ENCODE measurements around the gene GINS1.
"Not testable (repeated sequence)": the region's sequence is repeated elsewhere in the genome, so short reads cannot be mapped to it uniquely, and the experiment has no call there.

The GINS1 gene

DNA sequence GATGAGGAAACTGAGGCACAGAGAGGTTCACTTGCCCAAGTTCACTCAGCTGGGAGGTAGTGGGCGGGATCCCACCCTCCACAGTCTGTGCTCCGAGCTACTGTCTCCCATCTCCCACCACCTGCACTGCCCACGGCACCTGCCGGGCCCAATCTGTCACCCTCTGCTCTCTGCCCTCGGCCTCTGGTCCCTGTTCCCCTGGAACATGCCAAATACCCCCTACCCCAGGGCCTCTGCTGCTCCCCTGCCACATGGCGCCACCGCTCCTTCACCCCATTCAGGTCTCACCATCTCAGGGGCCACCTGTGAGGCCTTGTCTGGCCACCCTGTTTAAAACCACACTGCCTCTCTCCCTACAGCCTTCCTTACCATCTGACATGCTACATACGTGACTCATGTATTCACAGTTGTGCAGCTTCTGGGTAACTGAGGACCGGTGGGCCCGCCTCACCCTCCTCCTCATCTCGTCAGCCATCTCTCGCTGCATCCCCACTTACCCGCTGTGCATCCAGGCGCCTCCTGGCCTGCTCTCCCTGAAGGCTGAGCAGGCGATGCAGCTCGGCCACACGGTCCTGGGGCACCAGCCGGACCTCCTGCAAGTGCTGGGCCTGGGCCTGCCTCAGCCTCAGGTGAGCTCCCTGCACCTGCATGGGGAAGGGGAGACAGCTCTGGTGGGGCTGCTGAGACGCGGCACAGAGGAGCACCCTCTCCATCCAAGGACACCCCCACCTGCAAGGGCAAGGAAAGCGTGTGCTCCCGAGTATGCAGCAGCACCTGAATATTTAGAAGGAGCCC, 50.6 kb downstream of the GINS1 start:
- no peak for DNase-seq

DNA sequence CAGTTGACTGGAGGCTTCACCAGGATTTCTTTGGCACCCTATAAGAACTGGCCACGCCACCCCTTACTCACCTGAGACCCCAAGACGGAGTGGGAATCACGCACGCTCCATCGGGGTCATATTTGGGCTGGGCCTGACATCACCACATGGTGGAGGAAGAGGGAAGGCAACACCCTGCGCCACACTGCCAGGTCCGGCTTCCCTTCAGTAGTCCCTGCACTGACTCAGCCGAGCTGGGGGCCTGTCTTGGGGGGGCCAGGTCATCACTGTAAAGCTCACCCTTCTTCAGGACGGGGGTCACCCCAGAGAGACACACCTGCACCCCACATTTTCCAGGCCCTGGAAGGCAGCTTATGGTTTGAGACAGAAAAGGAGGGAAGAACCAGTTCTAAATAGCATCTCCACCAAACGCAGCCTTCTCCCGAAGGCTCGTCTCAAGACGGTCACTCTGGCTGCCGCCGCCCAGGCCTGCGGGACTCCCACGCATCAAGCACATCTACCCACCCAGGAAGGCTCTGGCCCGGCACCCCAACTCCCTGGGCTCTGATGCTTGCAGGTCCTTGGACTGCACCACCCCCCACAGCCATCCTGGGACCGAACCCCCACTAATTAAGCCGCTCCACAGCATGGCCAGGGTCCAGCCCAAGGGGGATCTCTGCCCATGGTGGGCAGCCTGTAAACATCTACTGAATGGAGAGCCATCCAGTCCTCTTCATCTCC, 51.8 kb downstream of the GINS1 start:
- no peak for DNase-seq

DNA sequence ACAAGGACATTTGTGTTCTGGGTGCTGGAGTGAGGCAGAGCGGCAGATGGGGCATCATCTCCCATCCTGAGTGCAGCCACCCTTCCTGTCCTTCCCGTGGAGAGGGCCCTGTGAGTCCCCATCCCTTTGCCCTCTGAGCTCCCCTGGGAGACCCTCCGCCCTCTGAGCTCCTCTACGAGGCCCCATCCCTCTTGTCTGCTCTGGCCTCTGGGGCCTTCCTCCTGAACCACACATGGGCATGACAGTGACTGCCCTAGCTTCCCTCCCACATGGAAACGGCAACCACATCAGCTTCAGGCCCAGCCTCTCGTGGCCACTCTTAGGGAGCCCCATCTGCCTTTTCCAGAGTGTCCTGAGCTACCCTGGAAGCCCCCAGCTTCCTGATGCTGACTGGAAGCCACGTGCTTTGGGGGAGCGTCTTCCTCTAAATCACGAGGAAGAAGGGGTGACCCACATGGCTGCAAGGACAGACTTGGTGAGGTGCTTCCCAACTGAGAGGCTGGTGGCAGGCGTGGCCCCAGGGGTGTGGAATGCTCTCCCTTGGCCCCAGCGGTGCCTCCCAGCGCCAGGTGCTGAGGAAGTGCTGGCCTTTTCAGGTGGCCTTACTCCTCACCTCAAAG, 52.6 kb downstream of the GINS1 start:
- no peak for DNase-seq

DNA sequence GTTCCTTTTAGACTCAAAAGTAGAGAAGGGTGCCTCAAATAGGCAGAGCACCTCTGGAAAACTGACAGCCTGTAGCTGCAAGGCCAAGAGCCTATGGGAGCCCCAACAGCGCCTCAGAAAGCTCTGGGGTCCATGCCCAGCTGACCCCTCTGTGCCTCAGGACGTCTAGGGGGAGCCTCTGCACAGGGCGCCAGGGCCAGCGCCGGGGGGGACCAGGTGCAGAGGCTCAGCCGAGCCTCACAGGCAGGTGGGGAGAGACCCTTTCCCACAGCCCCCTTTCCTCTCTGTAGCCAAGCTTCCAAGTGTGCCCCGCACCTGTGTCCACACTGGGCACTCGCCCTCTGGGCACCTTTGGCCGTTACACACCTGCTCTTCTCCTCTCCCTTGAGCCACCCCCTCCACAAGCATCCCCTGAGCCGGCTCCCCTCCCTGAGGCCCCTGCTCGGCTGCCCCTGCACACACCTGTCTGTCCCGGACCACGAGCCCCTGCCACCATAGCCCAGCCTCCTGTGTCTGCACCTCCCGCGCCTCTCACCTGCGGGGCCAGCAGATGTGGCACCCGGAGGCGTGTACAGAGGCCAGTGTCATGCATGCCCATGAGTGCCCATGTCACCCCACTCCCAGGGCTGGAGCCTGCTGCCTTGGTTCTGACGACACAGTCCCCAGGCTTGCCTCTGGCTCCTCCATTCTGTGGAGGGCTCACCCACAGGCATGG, 53.2 kb downstream of the GINS1 start:
- DNase-seq = no peak

DNA sequence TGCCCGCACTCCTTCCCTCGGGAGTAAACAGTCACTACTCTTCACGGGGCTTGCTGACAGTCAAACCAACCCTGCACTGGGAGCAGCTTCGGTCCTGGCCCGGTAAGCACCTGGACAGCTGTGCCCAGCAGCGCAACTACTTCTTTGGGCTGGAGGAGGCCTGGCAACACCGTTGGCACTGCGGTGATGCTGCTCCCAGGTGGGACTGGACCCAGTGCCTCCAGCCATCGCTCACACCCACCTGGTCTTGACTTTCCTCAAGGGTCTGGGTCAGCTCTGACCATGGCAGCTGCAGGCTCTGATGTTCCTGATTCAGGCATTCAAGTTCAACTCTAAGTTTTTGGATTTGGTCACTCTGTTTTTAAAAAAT, 53.8 kb downstream of the GINS1 start:
- no peak for DNase-seq

DNA sequence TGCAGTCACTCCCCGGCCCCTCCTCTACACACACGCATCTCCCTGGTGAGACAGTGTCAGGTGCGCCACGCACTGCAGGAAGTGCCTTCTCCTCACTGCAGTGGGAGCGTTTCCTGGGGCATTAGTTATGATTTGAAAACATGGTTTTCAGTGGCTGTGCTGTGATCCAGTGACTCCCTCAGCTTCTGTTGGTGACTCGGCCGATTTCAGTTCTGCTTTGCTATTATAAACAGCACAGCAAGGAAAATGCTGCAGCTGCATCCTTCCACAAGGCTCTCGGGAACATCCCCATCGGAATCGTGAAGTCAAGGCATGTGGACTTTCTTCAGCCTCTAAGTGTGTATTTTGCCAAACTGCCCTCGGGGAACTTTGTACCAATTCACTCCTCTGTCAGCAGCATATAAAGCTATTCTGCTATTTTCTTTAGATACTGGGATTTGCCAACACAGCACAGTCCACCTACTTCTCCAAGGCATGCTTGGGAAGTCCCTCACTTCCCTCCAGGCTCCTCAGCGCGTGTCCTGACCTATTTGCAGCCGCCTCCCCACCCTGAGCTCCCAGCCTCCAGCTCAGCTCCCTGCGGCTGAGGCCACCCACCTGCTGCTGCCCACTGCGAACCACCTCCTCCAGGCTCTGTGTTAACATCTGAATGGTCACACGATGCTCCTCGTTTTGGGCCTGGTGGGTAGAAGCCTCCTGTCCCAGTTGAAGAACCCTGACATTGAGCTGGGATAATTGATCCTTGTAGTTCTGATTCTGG, 54.5 kb downstream of the GINS1 start:
- DNase-seq = no peak

DNA sequence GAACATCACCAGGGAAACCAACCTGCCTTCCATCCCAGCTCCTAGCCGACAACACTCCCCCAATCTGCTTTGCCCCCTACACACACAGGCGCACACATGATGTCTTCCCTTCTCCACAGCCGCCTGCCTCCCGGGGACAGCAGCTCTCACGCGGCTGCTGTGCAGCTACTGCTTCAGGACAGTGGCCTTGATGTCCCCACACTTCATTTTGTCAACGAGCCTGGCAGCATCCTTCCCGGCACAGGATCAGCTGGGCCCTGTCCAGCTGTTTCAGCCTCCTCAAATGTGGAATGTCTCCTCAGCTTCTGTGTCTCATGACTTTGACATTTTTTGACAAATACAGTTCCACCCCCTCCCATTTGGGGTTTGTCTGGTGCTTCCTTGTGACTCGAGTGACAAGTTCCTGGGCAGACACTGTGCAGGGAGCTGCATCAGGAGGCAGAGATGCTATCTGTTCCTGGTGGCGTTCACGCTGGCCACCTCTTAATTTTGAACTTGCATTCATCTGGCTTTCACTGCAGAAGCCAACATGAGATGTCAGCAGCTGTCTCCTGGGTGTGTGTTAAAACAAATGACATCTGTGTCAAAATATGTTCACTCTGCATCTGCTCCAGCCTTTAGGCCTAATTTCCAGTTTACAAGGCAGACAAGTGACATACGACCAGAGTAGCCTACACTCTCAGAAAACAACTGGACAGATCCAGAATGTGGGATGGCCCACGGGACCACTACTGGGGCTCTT, 57.2 kb downstream of the GINS1 start:
- DNase-seq = no peak

DNA sequence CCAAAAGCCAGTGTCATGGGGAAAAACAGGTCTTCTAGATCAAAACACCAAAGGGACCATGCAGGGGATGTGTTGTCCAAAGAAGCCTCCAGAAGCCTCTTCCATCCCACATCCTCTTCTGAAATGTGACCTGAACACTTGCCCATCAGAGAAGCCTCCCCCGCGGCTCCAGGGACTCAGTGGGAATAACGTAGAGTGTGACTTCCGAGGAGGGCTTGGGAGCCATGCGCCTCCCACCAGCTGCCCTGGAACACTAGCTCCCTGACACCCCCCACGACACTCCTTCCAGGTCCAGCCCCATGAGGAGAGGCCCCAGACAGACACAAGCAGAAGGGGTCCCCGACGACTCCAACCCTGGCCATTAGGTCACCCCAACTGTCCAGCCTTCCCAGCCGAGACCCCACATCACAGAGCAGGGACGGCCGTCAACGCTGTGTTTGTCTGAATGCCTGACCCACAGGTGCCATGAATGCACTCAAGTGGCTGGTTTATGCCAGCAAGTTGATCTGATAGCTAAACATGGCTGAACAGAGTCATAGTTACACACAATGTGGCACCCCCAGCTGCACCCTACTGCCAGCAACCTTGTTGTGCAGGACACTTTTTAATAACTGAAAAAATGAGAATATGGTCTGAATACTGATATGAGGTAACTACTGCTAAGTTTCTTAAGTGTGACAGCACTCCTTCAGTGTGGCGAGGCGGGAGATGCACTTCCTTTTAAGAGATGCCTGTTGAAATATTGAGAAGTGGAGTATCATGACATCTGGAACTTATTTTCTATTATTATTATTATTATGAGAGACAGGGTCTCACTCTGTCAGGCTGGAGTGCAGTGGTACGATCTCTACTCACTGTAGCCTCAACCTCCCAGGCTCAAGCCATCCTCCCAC, 58.0 kb downstream of the GINS1 start:
- DNase-seq = no peak

DNA sequence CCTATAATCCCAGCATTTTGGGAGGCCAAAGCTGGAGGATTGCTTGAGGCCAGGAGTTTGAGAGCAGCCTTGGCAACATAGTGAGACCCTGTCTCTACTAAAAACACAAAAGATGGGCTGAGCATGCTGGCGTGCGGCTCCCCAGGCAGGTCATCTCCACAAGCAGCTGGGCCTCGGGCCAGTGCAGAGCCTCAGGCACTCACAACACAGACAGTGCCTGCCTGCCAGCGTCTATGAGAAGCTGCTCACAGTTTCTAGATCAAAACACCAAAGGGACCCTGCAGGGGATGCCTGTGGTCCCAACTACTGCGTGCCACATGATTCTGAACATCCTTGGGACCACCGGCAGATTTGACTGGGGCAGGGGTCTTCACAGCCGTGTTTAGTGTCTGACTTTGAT, 59.4 kb downstream of the GINS1 start:
- no peak for DNase-seq

DNA sequence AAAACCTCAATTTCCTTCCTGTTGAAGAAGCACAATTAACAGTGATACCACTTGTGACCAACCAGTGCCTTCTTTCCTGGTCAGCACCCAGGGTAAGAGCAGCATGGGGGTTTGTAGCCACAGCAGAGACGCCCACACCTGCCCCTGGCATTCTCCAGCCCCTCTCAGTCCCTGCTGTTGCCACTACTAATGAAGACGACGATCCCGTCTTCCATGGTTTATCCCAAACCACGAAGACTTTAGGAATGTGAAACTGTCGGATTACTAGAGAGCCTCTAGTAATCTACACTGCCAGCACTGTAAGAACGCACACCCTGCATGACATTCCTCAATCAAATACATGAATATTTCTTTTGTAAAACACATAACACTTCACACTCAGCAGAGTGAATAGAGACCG, 60.0 kb downstream of the GINS1 start:
- no peak for DNase-seq

DNA sequence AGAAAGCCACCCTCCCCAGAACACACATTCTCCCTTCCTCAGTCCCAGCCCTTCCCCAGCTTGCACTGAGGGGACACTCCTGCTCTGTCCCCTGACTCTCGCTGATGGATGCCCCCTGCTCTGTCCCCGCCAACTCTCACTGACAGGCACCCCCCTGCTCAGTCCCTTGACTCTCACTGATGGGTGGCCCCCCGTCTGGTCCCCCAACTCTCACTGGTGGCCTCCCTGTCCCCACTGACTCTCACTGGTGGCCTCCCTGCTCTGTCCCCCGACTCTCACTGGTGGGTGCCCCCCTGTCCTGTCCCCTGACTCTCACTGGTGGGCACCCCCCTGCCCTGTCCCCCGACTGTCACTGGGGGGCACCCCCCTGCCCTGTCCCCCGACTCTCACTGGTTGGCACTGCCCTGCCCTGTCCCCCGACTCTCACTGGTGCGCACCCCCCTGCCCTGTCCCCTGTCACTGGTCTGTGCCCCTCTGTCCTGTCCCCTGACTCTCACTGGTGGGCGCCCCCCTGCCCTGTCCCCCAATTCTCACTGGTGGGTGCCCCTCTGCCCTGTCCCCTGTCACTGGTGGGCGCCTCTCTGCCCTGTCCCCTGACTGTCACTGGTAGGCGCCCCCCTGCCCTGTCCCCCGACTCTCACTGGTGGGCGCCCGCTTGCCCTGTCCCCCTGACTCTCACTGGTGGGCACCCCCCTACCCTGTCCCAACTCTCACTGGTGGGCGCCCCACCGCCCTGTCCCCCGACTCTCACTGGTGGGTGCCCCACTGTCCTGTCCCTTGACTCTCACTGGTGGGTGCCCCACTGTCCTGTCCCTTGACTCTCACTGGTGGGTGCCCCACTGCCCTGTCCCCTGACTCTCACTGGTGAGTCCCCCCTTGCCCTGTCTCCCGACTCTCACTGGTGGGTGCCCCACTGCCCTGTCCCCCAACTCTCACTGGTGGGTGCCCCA, 60.9 kb downstream of the GINS1 start:
- DNase-seq = no peak

DNA sequence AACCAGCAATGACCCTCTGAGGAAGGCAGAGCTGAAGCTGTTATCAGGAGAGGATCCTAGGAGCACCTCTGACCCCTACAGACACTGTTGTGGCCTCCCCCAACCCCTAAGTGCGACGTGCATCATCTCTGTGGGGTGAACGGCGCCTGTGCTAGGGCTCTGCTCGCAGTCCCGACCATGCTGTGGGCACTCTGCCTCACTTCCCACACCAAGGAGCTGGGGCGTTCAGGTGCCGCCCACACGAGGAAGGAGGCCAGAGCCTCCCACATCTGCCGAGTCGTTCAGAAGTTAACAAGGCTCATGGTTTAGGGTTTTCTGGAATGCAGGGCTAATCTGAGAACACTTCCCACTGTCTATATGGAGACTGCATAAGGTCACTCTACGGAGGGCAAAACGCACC, 62.1 kb downstream of the GINS1 start:
- no peak for DNase-seq

DNA sequence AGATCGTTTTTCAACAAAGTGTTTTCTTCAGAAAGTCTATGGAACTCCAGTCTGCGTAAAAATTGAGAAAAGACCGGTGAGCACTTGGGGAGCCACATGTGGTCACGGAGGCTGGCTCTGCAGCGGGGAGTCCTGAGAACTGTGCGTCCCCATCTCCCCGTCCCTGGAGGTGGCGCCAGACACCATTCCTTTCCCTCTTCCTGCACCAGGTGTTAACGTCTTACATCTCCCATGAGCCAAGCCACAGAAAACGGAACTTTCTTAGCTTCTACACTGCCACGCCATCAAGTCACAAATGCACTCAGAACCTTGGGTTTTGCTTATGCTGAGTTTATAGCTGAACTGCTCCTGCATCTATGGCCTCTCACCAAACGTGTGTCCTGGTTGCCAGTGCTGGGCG, 62.6 kb downstream of the GINS1 start:
- DNase-seq = no peak

DNA sequence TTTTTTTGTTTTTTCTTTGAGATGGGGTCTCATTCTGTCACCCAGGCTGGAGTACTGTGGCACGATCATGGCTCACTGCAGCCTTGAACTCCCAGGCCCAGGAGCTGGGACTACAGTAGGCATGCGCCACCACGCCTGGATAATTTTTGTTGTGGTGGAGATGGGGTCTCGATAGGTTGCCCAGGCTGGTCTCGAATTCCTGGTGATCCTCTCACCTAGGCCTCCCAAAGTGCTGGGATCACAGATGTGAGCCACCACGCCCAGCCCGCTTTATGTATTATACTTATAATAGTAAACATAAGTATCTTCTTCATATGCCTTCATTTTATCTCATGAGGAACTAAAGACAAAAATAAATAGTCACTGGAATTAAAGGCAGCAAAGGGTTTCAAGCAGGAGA, 63.5 kb downstream of the GINS1 start:
- DNase-seq = no peak

DNA sequence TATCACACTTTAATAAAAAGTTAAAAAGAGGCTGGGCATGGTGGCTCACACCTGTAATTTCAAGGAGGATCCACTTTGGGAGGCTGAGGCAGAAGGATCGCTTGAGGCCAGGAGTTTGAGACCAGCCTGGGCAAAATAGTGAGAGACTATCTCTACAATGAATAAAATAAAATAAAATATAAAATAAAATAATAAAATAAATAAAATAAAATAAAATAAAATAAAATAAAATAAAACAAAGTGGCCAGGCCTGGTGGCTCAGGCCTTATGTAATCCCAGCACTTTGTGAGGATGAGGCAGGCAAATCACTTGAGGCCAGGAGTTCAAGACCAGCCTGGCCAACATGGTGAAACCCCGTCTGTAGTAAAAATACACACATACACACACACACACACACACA, 65.8 kb downstream of the GINS1 start:
- DNase-seq = not testable (repeated sequence)

DNA sequence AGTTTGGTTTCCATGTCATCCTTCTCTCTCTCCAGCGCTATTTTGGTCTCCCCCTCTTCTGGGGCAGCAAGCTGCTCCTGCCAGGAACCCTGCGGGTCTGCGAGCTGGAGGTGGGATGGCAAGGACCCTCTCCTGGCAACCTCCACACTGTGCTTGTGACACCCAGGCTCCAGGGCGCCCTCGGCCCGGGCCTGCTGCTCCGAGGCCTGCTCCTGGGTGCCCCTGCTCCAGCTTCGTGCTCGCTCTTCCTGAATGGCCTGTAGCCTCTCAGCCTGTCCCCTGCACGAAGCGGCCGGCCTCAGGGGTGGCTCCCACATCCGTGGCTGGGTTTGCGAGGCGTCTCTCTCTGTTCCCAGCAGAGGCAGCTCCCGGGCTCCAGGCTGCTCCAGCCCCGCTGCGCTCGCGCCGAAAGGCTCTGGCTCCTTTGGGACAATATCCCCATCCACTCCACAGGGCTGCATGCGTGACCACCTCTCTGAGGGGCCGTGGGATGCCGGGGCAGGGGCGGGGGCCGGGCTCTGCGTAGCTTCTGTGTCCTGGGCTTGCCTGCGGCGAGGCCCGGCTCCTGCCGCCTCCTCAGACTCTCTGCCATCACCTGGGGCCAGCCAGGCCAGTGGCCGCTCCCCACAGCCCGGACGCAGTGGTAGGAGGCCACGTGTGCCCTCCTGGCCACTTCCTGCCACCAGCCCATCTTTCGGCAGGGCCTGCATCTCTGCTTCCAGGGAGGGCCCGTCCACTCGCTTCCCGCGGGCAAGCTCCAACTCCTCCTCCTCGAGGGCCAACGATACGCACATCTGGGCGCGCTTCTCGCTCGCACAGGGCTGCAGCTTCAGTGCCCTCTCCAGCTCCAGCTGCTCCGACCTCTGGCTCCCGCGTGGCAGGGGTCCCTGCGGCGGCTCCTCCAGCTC, 68.9 kb downstream of the GINS1 start:
- no peak for DNase-seq

DNA sequence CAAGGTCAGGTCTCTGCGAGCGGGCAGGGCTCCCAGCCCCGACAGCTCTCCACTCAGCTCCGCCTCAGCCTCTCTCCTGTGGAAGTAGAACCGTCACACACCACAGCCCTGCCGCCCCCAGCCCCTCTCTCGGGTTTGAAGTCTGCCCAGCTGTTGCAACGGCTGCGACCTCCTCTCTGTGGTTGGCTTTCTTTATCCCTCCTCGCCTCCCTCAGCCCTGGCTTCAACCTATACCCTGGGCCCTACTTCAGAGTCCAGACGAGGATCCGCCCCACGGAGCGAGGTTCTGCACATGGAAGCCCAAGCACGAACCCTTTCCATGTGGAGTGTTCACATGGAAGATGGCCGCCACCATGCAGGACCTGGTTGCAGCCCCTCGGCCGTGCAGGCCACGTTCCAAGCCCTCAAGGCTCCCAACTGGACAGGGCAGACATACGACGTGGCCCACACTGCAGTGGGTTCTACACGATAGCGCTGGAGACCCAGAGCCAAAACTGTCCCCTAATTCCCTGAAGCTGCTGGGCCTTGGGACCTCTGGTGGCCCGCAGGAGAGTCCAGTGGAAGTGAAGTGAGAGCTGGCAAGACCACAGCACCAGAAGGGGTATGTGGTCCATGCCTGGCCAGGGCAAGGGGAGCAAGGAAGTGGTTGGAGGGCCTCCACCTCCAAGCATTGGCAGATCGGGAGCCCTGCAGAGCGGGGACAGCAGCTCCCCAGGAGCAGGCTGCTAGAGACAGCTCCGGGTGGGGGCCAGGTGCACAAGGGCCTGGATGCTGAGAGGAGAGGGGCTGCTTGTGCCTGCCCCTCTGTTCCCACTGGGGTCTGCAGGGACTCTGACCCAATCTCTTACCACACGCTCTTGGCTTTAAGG, 69.8 kb downstream of the GINS1 start:
- no peak for DNase-seq

Data from NCI-H2081 (cell line).